GM23338 (cell line): Measurements from ENCODE around the gene TRPM2.

ENCODE experiments used
- CREB1 ChIP-seq: fragments of 250-450 bp; sonication (Bioruptor Pico); IDR thresholded peaks from 2 replicates; pipeline ENCODE4 v1.5.0; 2020; ENCODE audit warnings: low read depth, mild to moderate bottlenecking, moderate library complexity
- CTCF ChIP-seq, 2 experiments: fragments of 200-600 bp in 1 of 2; sonication (generic) in 1 of 2; conservative IDR thresholded peaks; 2 replicates each; pipeline versions ENCODE4 v1.5.1 to v1.6.1; 2016 to 2017; ENCODE audit warnings: antibody characterized with exemption in 2 of 2, low read depth in 2 of 2, mild to moderate bottlenecking in 2 of 2, moderate library complexity in 1 of 2
- ETS1 ChIP-seq: IDR thresholded peaks from 2 replicates; pipeline ENCODE4 v1.6.1; 2016; ENCODE audit warnings: antibody characterized with exemption
- EZH2 ChIP-seq: fragments of 200-600 bp; sonication (generic); IDR thresholded peaks from one replicate; pipeline ENCODE4 v1.8.0; 2017; ENCODE audit warnings: antibody characterized with exemption, mild to moderate bottlenecking, low read depth; ENCODE audit not compliant: unreplicated experiment
- EZH2phosphoT487 ChIP-seq: fragments of 200-600 bp; sonication (generic); IDR thresholded peaks from one replicate; pipeline ENCODE4 v1.8.1; 2018; ENCODE audit warnings: antibody characterized with exemption; ENCODE audit not compliant: unreplicated experiment
- JUNB ChIP-seq: IDR thresholded peaks from one replicate; pipeline ENCODE4 v1.6.1; 2016; ENCODE audit warnings: antibody characterized with exemption; ENCODE audit not compliant: unreplicated experiment
- NANOG ChIP-seq: IDR thresholded peaks from 2 replicates; pipeline ENCODE4 v1.6.1; 2016; ENCODE audit warnings: antibody characterized with exemption, borderline replicate concordance
- POLR2AphosphoS5 ChIP-seq: IDR thresholded peaks from 2 replicates; pipeline ENCODE4 v1.6.1; 2016; ENCODE audit warnings: antibody characterized with exemption, low read depth
- REST ChIP-seq: IDR thresholded peaks from one replicate; pipeline ENCODE4 v1.6.1; 2018; ENCODE audit warnings: antibody characterized with exemption; ENCODE audit not compliant: unreplicated experiment
- STAT1 ChIP-seq: IDR thresholded peaks from one replicate; pipeline ENCODE4 v1.6.1; 2016; ENCODE audit warnings: antibody characterized with exemption; ENCODE audit not compliant: unreplicated experiment
- ZNF114 ChIP-seq: fragments of 250-450 bp; sonication (Bioruptor Pico); IDR thresholded peaks from 2 replicates; pipeline ENCODE4 v1.5.0; 2020; ENCODE audit warnings: mild to moderate bottlenecking, moderate library complexity
- ZNF331 ChIP-seq: fragments of 250-450 bp; sonication (Bioruptor Pico); IDR thresholded peaks from 2 replicates; pipeline ENCODE4 v1.5.0; 2020; ENCODE audit warnings: low read depth, mild to moderate bottlenecking, moderate library complexity
- ZNF462 ChIP-seq: fragments of 250-450 bp; sonication (Bioruptor Pico); IDR thresholded peaks from 2 replicates; pipeline ENCODE4 v1.5.0; 2020; ENCODE audit warnings: mild to moderate bottlenecking, moderate library complexity

GRCh38 chr21:44483288-44484237 lies 130.1 kb downstream of the TRPM2 start:
- TF ChIP-seq CTCF (conservative IDR thresholded peaks at IDR 0.05; ENCODE audit: low read depth in 2 of 2) (no peak), POLR2AphosphoS5 (no peak), JUNB (no peak), STAT1 (no peak), EZH2 (no peak), CREB1 (CRISPR knock-in tag) (no peak), REST (no peak), EZH2phosphoT487 (no peak), NANOG (no peak), ETS1 (no peak), ZNF114 (CRISPR knock-in tag) (no peak), ZNF331 (CRISPR knock-in tag) (no peak), ZNF462 (CRISPR knock-in tag) (no peak)
